Measurements from ENCODE around the gene TP53I3.

DNA sequence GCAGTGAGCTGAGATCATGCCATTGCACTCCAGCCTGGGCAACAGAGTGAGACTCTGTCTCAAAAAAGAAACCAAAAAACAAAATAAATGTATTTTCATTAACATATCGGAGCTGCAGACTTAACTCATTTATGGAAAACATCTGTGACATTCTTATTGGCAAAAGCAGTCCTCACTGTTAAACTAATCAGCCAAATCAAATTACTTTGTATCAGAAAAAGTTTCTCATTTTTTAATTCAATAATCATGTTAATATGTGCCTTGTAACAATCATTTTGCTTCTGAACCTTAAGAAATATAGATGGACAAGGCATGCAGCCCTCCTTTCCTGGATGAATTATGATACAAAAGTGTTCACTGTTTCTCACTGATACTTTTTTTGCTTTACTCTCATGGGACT lies 18.0 kb upstream of the TP53I3 start:
- TF ChIP-seq EZH2 (IDR thresholded peaks at IDR 0.05) (no peak), POLR2AphosphoS5 (IDR thresholded peaks at IDR 0.05; ENCODE audit: borderline replicate concordance, low read depth, low read length) (no peak), FOXP2 (optimal IDR thresholded peaks at IDR 0.05; ENCODE audit: control extremely low read depth, extremely low read length, insufficient read depth) (no peak)

Data from SK-N-MC (cell line).